GM04503 (cell line): ENCODE measurements around the gene PYDC1.
A peak's percentile ranks its signal among the peaks of the same experiment; 100 is the strongest.
"Not testable (repeated sequence)": the region's sequence is repeated elsewhere in the genome, so short reads cannot be mapped to it uniquely, and the experiment has no call there.

Experiments used
- DNase-seq: peaks from one replicate; pipeline ENCODE4 v3.0.0-alpha.2; 2012; ENCODE audit warnings: low read depth

Gene PYDC1

GRCh38 chr16:31216422-31217135, at the start of gene PYDC1:
PYDC1 (minus strand) TSS chr16:31217135; CDS start chr16:31217028, 107 bp downstream.
- DNase-seq = no peak

GRCh38 chr16:31265329-31266245, 48.7 kb upstream of the PYDC1 start:
- no peak for DNase-seq

- DNase-seq = no peak
These were observed 45.1 kb upstream of the PYDC1 start for GRCh38 chr16:31262084-31262483.

DNA sequence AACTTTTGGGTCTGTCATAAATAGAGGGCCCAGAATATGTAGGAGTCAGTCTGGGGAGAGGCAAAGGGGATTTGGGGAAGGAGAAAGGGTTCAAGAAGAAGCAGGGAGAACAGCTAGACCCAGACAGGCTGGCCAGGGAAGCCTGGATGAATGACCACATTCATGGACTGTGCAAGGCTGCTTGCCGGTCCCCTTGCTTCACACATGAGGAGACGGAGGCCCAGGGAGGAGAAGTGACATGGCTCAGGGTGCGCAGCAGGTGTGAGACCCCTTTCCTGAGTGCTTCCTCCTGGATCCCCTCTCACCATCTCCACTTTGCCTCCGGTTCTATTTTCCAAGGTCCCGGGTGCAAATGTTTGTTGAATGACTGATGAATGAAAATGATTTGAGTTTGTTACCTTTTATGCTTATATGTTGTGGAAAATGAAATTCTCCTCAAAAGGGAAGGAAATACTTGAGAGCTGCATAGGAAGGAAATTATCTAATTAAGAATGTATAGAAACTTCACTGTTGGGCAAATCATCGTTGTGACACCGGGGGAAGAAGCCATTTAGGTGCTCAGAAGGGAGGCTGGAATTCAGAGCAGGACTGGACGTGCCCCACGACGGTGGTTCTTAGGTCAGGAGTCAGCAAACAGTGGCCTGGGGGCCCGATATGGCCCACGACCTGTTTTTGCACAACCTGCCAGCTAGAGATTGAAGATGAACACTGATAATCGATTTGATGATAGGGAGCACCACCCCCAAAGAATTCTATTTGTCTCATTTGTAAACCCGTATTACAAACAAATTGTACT, 43.4 kb upstream of the PYDC1 start:
- no peak for DNase-seq

DNA sequence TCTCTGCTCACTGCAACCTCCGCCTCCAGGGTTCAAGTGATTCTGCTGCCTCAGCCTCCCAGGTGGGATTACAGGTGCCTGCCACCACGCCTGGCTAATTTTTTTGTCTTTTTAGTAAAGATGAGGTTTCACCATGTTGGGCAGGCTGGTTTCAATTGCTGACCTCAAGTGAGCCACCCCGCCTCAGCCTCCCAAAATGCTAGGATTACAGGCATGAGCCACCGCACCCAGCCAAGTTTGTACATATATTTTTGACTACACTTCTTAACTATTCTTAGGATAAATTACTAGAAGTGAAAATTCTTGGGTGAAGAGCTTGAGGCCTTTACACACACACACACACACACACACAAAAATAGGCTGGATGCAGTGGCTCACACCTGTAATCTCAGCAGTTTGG, 41.4 kb upstream of the PYDC1 start:
- DNase-seq = no peak

DNA sequence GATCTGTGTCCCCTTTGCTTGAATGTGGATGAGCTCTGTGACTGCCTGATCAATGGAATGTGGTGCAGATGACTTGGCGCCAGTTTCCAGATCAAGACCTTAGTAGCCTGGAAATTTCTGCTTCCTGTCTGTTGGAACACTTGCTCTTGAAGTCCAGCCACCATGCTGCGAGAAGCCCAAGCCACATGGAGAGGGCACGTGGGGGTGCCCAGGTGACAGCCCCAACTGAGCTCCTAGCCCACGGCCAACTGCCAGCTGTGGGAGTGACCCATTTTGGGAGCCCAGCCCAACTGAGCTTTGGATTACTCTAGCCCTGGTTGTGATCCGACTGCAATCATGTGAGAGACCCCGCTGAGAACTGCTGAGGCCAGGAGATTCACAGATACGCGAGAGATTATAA, 39.5 kb upstream of the PYDC1 start:
- no peak for DNase-seq

- no peak for DNase-seq
These were observed 36.7 kb upstream of the PYDC1 start for GRCh38 chr16:31253642-31254045.

DNA sequence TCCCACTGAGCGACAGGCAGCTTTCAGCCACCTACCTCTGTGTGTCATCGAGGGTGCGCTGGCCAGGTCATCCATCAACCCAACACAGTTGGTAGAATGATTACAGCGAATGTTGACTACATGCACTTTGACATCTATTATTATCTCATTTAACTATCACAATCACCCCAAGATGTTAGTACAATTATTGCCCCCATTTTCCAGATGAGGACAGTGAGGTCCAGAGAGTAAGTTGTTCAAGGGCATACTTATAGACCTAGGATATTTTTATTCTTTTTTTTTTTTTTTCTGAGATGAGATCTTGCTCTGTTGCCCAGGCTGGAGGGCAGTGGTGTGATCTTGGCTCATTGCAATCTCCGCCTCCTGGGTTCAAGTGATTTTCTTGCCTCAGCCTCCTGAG, 34.5 kb upstream of the PYDC1 start:
- DNase-seq = no peak

DNA sequence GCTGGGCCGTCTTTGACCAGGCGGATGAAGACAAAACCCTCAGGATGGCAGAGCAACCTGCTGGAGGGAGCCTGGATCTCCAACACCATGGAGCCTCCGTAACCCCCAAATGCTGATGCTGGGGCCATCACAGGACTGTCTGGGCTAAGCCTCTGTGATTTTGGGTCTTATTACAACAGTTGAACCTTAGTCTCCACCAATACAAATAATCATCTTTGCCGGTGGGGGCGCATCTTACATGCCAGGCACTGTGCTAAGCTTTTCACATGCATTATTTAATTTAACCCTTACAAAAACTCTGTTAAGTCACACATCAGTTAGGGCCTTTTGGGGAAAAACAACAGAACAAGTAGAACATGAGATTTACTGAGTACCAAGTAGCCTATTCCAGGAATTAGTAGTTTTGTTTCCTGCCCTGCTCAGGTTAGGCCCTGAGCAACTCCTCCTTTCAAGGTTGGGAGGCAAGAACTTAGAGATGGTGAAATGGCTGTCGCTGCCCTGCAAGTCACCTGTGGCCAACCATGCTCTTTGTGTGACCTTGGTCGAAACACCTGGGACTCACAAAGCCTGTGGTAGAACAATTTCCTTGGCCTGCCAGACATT, 33.9 kb upstream of the PYDC1 start:
- DNase-seq = no peak

GRCh38 chr16:31248344-31248743, 31.4 kb upstream of the PYDC1 start:
- no peak for DNase-seq

DNA sequence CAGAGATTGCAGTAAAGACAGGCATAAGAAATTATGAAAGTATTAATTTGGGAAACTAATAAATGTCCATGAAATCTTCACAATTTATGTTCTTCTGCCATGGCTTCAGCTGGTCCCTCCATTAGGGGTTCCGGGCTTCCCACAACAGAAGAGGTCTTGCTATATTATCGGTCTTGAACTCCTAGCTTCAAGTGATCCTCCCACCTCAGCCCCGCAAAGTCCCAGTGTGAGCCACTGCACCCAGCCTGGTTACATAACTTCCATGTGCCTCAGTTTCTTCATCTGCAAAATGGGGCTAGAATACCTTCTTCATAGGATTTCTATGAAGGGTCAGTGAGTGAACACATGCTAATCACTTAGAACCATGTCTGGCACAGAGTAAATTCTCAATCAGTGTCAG, 29.4 kb upstream of the PYDC1 start:
- no peak for DNase-seq

DNA sequence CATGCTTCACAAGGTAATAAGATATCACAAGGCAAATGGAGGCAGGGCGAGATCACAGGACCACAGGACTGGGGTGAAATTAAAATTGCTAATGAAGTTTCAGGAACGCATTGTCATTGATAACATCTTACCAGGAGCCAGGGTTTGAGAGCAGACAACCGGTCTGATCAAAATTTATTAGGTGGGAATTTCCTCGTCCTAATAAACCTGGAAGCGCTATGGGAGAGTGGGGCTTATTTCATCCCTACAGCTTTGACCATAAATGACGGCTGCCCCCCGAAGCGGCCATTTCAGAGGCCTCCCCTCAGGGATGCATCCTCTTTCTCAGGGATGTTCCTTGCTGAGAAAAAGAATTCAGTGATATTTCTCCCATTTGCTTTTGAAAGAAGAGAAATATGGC, 28.7 kb upstream of the PYDC1 start:
- DNase-seq = not testable (repeated sequence)

DNA sequence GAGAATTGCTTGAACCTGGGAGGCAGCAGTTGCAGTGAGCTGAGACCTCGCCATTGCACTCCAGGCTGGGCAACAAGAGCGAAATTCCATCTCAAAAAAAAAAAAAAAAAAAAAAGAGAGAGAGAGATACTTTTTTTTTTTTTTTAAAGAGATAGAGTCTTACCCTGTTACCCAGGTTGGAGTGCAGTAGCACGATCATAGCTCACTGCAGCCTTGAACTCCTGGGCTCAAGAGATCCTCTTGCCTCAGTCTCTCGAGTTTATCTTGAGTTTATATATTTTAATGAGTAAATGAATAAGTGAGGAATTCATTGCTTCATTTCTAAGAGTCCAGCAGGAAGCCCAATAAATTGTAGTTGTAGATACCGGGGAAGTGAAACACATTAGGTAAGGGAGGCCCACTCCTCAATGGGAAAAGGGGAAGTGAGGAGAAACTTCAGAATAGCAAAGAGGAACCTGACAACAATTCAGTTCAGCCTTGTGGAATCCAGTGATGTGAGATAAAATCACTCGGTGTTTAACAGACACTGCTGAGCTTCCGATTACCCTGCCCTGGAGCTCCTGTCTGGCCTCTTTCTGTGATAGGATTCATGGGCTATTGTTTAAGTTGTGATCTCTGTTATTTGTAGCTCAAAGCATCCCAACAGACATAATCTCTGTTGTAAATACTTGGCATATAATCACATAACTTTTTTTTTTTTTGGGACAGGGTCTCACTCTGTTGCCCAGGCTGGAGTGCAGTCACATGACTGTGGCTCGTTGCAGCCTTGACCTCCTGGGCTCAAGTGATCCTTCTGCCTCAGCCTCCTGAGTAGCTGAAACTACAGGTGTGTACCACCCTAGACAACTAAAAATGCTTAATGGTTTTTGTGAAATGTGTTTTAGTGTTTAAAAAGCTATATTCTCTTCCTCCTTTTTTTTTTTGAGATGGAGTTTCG, 27.1 kb upstream of the PYDC1 start:
- DNase-seq = no peak

GRCh38 chr16:31242206-31242605, 25.3 kb upstream of the PYDC1 start:
- DNase-seq = peak; percentile 3

- no peak for DNase-seq
These were observed 21.1 kb upstream of the PYDC1 start for GRCh38 chr16:31238041-31238440.

DNA sequence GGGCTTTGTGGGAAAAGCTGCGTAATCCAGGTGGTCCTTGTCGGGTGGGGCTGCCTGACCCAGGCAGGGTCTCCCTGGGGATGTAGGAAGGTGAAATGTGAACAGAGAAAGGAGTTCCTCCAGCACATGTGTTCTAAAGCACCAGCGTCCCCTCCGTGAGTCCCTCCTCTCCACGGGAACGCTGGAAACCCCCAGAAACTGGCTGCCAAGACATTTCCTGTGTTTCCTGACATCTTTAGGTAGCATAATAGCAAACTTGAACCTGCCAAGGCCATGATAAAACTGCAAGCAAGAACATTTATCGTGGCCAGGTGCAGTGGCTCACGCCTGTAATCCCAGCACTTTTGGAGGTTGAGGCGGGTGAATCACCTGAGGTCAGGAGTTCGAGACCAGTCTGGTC, 12.6 kb upstream of the PYDC1 start:
- no peak for DNase-seq

- DNase-seq = no peak
These were observed 11.3 kb upstream of the PYDC1 start for GRCh38 chr16:31228206-31228605.

GRCh38 chr16:31225193-31225592, 8.3 kb upstream of the PYDC1 start:
- DNase-seq = no peak

- DNase-seq = no peak
These were observed 7.4 kb upstream of the PYDC1 start for GRCh38 chr16:31224092-31224955.

- DNase-seq = no peak
These were observed 6.1 kb upstream of the PYDC1 start for GRCh38 chr16:31223044-31223443.
